Neural progenitor cell (in vitro differentiated cells): ENCODE results near the gene SPAG16.

ENCODE experiments used
- EZH2phosphoT487 ChIP-seq: fragments of 200-600 bp; sonication (generic); IDR thresholded peaks from 2 replicates; pipeline ENCODE4 v1.6.1; 2017; ENCODE audit warnings: antibody characterized with exemption
- TF ChIP-seq, protein P1 (sequence below): fragments of 200-600 bp; sonication (generic); IDR thresholded peaks from 2 replicates; pipeline ENCODE4 v1.5.1; 2017; ENCODE audit warnings: antibody characterized with exemption, mild to moderate bottlenecking

- no peak for TF ChIP-seq EZH2phosphoT487
- TF ChIP-seq, protein P1, sequence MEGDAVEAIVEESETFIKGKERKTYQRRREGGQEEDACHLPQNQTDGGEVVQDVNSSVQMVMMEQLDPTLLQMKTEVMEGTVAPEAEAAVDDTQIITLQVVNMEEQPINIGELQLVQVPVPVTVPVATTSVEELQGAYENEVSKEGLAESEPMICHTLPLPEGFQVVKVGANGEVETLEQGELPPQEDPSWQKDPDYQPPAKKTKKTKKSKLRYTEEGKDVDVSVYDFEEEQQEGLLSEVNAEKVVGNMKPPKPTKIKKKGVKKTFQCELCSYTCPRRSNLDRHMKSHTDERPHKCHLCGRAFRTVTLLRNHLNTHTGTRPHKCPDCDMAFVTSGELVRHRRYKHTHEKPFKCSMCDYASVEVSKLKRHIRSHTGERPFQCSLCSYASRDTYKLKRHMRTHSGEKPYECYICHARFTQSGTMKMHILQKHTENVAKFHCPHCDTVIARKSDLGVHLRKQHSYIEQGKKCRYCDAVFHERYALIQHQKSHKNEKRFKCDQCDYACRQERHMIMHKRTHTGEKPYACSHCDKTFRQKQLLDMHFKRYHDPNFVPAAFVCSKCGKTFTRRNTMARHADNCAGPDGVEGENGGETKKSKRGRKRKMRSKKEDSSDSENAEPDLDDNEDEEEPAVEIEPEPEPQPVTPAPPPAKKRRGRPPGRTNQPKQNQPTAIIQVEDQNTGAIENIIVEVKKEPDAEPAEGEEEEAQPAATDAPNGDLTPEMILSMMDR, result no peak
Measured at GRCh38 chr2:213787869-213788268, 503.6 kb downstream of the SPAG16 start.
